Chondrocyte (in vitro differentiated cells): Measurements from ENCODE around the gene UTS2R. TPM values are rescaled to one million over a fixed set of nuclear protein-coding genes. Genes with fewer than 3 reads are reported as not detected.

Source experiments
- total RNA-seq: library from RNA; stranded (reverse); gene quantifications from 3 replicates; pipeline ENCODE4 v1.2.1, GENCODE V29; 2021

The UTS2R gene
- total RNA-seq, 1 donor from 2014 or later = not detected

Other genes starting within 250 kb of the UTS2R start
- gene CCDC57, start 158.9 kb upstream of the UTS2R start, total RNA-seq = 23.5 to 39.8 TPM (median 24.1 TPM) in 3 replicates
- 53.3 to 206 TPM (median 189 TPM) in 3 replicates for gene SLC16A3, start 142.7 kb upstream of the UTS2R start, total RNA-seq
- 93.0 to 94.5 TPM (median 93.9 TPM) in 3 replicates for gene CSNK1D, start 98.1 kb upstream of the UTS2R start, total RNA-seq
- gene CD7, start 54.2 kb upstream of the UTS2R start, total RNA-seq = not detected in 3 replicates
- gene SECTM1, start 38.0 kb upstream of the UTS2R start, total RNA-seq = 1.3 to 2.5 TPM (median 2.1 TPM) in 3 replicates
- not detected in 3 replicates for gene TEX19, start 12.5 kb upstream of the UTS2R start, total RNA-seq
- 10.8 to 17.7 TPM (median 11.2 TPM) in 3 replicates for gene HEXD, start 46.6 kb downstream of the UTS2R start, total RNA-seq
- gene OGFOD3, start 46.8 kb downstream of the UTS2R start, total RNA-seq = 19.9 to 30.6 TPM (median 20.0 TPM) in 3 replicates
- 52.5 to 55.4 TPM (median 53.0 TPM) in 3 replicates for gene CYBC1, start 79.0 kb downstream of the UTS2R start, total RNA-seq
- gene NARF, start 87.0 kb downstream of the UTS2R start, total RNA-seq = 56.0 to 68.9 TPM (median 64.1 TPM) in 3 replicates
- gene FOXK2, start 148.0 kb downstream of the UTS2R start, total RNA-seq = 47.6 to 49.5 TPM (median 49.4 TPM) in 3 replicates